WTC11 (cell line): Measurements from ENCODE around the gene UCK1. TPM values are rescaled to one million over a fixed set of nuclear protein-coding genes. Genes with fewer than 3 reads are reported as not detected.

Source experiments
- ATAC-seq: fragments of 200-7000 bp; cut with Tn5 transposase; 2 replicates; pipeline ENCODE4 v1.10.0; 2021; ENCODE audit warnings: mild to moderate bottlenecking, moderate library complexity
- CTCF ChIA-PET: fragments of 300-600 bp; sonication (Branson Sonifier 250); formaldehyde crosslinking; loops from one replicate; lab custom pipeline; 2021; ENCODE audit warnings: antibody characterized with exemption; lab: Charles Lee
- POLR2A ChIA-PET: fragments of 350-600 bp; sonication (Branson Sonifier 250); formaldehyde crosslinking; loops from one replicate; lab custom pipeline; 2021; ENCODE audit warnings: antibody characterized with exemption; lab: Charles Lee
- DNase-seq: peaks from one replicate; pipeline ENCODE4 v3.0.0; 2021; ENCODE audit warnings: low spot score
- H3K27ac Mint-ChIP-seq: 2 replicates; pipeline ENCODE4 v1.8.0; 2021; ENCODE audit warnings: mixed read lengths
- H3K27me3 Mint-ChIP-seq: 2 replicates; pipeline ENCODE4 v1.8.0; 2021; ENCODE audit warnings: low read depth, mild to moderate bottlenecking, moderate library complexity, mixed read lengths
- H3K36me3 Mint-ChIP-seq: 2 replicates; pipeline ENCODE4 v1.8.0; 2021; ENCODE audit warnings: mixed read lengths
- H3K4me1 Mint-ChIP-seq: 2 replicates; pipeline ENCODE4 v1.8.0; 2022; ENCODE audit warnings: mixed read lengths
- H3K4me3 Mint-ChIP-seq: 2 replicates; pipeline ENCODE4 v1.8.0; 2021; ENCODE audit warnings: mild to moderate bottlenecking, moderate library complexity, mixed read lengths
- H3K9me3 Mint-ChIP-seq: 2 replicates; pipeline ENCODE4 v1.8.0; 2021; ENCODE audit warnings: mixed read lengths
- ATF3 ChIP-seq: sonication (generic); formaldehyde crosslinking; conservative IDR thresholded peaks from 2 replicates; pipeline ENCODE4 v1.8.1; 2022; ENCODE audit warnings: mild to moderate bottlenecking, missing genetic modification reagents
- CDX4 ChIP-seq: fragments of 250-450 bp; sonication (Bioruptor Pico); IDR thresholded peaks from 2 replicates; pipeline ENCODE4 v1.9.0; 2021; ENCODE audit warnings: moderate library complexity, mild to moderate bottlenecking, inconsistent platforms, borderline replicate concordance
- ETV6 ChIP-seq: sonication (generic); formaldehyde crosslinking; IDR thresholded peaks from 2 replicates; pipeline ENCODE4 v1.8.1; 2022; ENCODE audit warnings: mild to moderate bottlenecking, missing genetic modification reagents
- FOXJ3 ChIP-seq: sonication (generic); formaldehyde crosslinking; IDR thresholded peaks from 2 replicates; pipeline ENCODE4 v1.9.0; 2021; ENCODE audit warnings: missing genetic modification reagents, mild to moderate bottlenecking, borderline replicate concordance
- FOXK1 ChIP-seq: sonication (generic); formaldehyde crosslinking; IDR thresholded peaks from 2 replicates; pipeline ENCODE4 v1.8.0; 2022; ENCODE audit warnings: mild to moderate bottlenecking, moderate library complexity, missing genetic modification reagents
- FOXP4 ChIP-seq: sonication (generic); formaldehyde crosslinking; IDR thresholded peaks from 2 replicates; pipeline ENCODE4 v1.8.0; 2022; ENCODE audit warnings: mild to moderate bottlenecking, missing genetic modification reagents
- JAZF1 ChIP-seq: fragments of 250-450 bp; sonication (Bioruptor Pico); IDR thresholded peaks from 2 replicates; pipeline ENCODE4 v1.9.0; 2021; ENCODE audit warnings: moderate library complexity, mild to moderate bottlenecking, inconsistent platforms
- MLX ChIP-seq: sonication (generic); formaldehyde crosslinking; IDR thresholded peaks from 2 replicates; pipeline ENCODE4 v1.8.1; 2023; ENCODE audit warnings: mild to moderate bottlenecking, missing genetic modification reagents, moderate library complexity
- NFYB ChIP-seq: sonication (generic); formaldehyde crosslinking; conservative IDR thresholded peaks from 2 replicates; pipeline ENCODE4 v1.8.0; 2022; ENCODE audit warnings: low read depth, missing genetic modification reagents
- RORB ChIP-seq: fragments of 250-450 bp; sonication (Bioruptor Pico); IDR thresholded peaks from 2 replicates; pipeline ENCODE4 v1.9.0; 2021; ENCODE audit warnings: mild to moderate bottlenecking
- TEAD1 ChIP-seq: sonication (generic); formaldehyde crosslinking; IDR thresholded peaks from 2 replicates; pipeline ENCODE4 v1.8.0; 2022; ENCODE audit warnings: mild to moderate bottlenecking, missing genetic modification reagents
- TEAD4 ChIP-seq: sonication (generic); formaldehyde crosslinking; IDR thresholded peaks from 2 replicates; pipeline ENCODE4 v1.8.0; 2022; ENCODE audit warnings: mild to moderate bottlenecking, missing genetic modification reagents
- TP53 ChIP-seq: sonication (generic); formaldehyde crosslinking; IDR thresholded peaks from 2 replicates; pipeline ENCODE4 v1.8.1; 2023; ENCODE audit warnings: mild to moderate bottlenecking, missing genetic modification reagents
- ZSCAN18 ChIP-seq: fragments of 250-450 bp; sonication (Bioruptor Pico); IDR thresholded peaks from 2 replicates; pipeline ENCODE4 v2.1.2; 2022; ENCODE audit warnings: mild to moderate bottlenecking, moderate library complexity
- total RNA-seq: library from RNA; stranded (reverse); gene quantifications from 3 replicates; pipeline ENCODE4 v1.2.3, GENCODE V29; 2021

UCK1 gene
- total RNA-seq, 1 experiment from 2014 or later: 29.6 TPM

- TF ChIP-seq ZSCAN18 (no peak), TEAD4 (CRISPR knock-in tag) (no peak), MLX (no peak), RORB (no peak), FOXJ3 (CRISPR knock-in tag) (no peak), TEAD1 (CRISPR knock-in tag) (no peak), CDX4 (CRISPR knock-in tag) (no peak), FOXP4 (CRISPR knock-in tag) (no peak)
- no peak overlapping the region for H3K27ac Mint-ChIP-seq
Measured at GRCh38 chr9:131534721-131535237, 3.7 kb upstream of the UCK1 start.

GRCh38 chr9:131530546-131530919 is 530 bp downstream of the UCK1 start:
- Mint-ChIP-seq H3K4me3 (peak overlapping the region; percentile 80), H3K27ac (no peak overlapping the region), H3K27me3 (peaks cover 6% of the 10 kb centered on the region), H3K36me3 (peaks cover 31% of the 10 kb centered on the region), H3K4me1 (peaks cover 6% of the 10 kb centered on the region; the same call in 1 of the 2 replicates), H3K9me3 (no peaks in the 10 kb centered on the region)
- ChIA-PET POLR2A (no interaction called here), CTCF (interaction anchor here (0.9 kb wide), 1 partner anchor 181 kb away, joined by 3 read pairs; no protein-coding TSS in a partner anchor)
- ATAC-seq: peak; percentile 8
- TF ChIP-seq FOXK1 (CRISPR knock-in tag) (no peak), TP53 (CRISPR knock-in tag) (no peak), ATF3 (CRISPR knock-in tag) (no peak), NFYB (CRISPR knock-in tag) (0 out of 2 replicates have a peak, but pooled peaks have one; percentile 8)
- peak; percentile 58 for DNase-seq

More at GRCh38 chr9:131534721-131535237, 3.7 kb upstream of the UCK1 start:
- ATAC-seq (no peak), DNase-seq (no peak)
- ChIA-PET POLR2A (interaction anchor here (1.5 kb wide), 1 partner anchor 11 kb away, joined by 3 read pairs; no protein-coding TSS in a partner anchor), CTCF (no interaction called here)
- Mint-ChIP-seq H3K4me1 (peaks cover 5% of the 10 kb centered on the region; the same call in 1 of the 2 replicates), H3K36me3 (peaks cover 11% of the 10 kb centered on the region), H3K27me3 (peaks cover 10% of the 10 kb centered on the region), H3K4me3 (no peak overlapping the region), H3K9me3 (peaks cover 13% of the 10 kb centered on the region)

GRCh38 chr9:131529597-131530545 is 1.2 kb downstream of the UCK1 start:
- ATAC-seq: no peak
- DNase-seq: no peak
- Mint-ChIP-seq H3K4me1 (peaks cover 6% of the 10 kb centered on the region; the same call in 1 of the 2 replicates), H3K27ac (no peak overlapping the region)
- TF ChIP-seq RORB: no peak
- no peak for TF ChIP-seq JAZF1 (CRISPR knock-in tag)
- no peak for TF ChIP-seq ETV6
- TF ChIP-seq, all 79 proteins: peak for 0
- POLR2A ChIA-PET: no interaction called here
- Mint-ChIP-seq H3K36me3 (peaks cover 34% of the 10 kb centered on the region), H3K4me3 (peak overlapping the region; percentile 80), H3K9me3 (no peaks in the 10 kb centered on the region), H3K27me3 (peaks cover 3% of the 10 kb centered on the region)
- CTCF ChIA-PET: interaction anchor here (0.6 to 0.9 kb wide), 2 partner anchors 26 to 180 kb away, joined by 3 read pairs; no protein-coding TSS in a partner anchor
